Activated CD4-positive, alpha-beta T cell treated with anti-CD3 and anti-CD28 coated beads, Interleukin-2, amount 50 U/mL, for 1 hour (primary cell): ENCODE data around the gene STRA8.
A peak's percentile ranks its signal among the peaks of the same experiment; 100 is the strongest.
"Not testable (repeated sequence)": the region's sequence is repeated elsewhere in the genome, so short reads cannot be mapped to it uniquely, and the experiment has no call there.

Experiments used
- DNase-seq: peaks from one replicate; pipeline ENCODE4 v3.0.0-alpha.2; 2020

STRA8 gene

GRCh38 chr7:135205850-135206249, 27.8 kb upstream of the STRA8 start:
- no peak for DNase-seq

- no peak for DNase-seq
These were observed 26.7 kb upstream of the STRA8 start for GRCh38 chr7:135206941-135207391.

- no peak for DNase-seq
These were observed 26.1 kb upstream of the STRA8 start for GRCh38 chr7:135207406-135208101.

- no peak for DNase-seq
These were observed 25.4 kb upstream of the STRA8 start for GRCh38 chr7:135208102-135208793.

- DNase-seq: no peak
These were observed 24.3 kb upstream of the STRA8 start for GRCh38 chr7:135209225-135209834.

- no peak for DNase-seq
These were observed 22.8 kb upstream of the STRA8 start for GRCh38 chr7:135210888-135211178.

GRCh38 chr7:135211179-135211945, 22.3 kb upstream of the STRA8 start, which contains the start of gene WDR91:
Gene WDR91 (minus strand): TSS chr7:135211526. CDS start chr7:135211502, 24 bp downstream.
- DNase-seq: peak; percentile 97

GRCh38 chr7:135211946-135212685, 21.5 kb upstream of the STRA8 start:
- DNase-seq: not testable (repeated sequence)

- DNase-seq: no peak
These were observed 19.8 kb upstream of the STRA8 start for GRCh38 chr7:135213831-135214230.

- no peak for DNase-seq
These were observed 18.5 kb upstream of the STRA8 start for GRCh38 chr7:135215180-135215579.

GRCh38 chr7:135215698-135216097, 17.9 kb upstream of the STRA8 start:
- no peak for DNase-seq

- DNase-seq: no peak
These were observed 15.8 kb upstream of the STRA8 start for GRCh38 chr7:135217645-135218509.

- no peak for DNase-seq
These were observed 9.6 kb upstream of the STRA8 start for GRCh38 chr7:135224027-135224426.

GRCh38 chr7:135231686-135232085, 2.0 kb upstream of the STRA8 start:
- no peak for DNase-seq

GRCh38 chr7:135232087-135232486, 1.6 kb upstream of the STRA8 start:
- no peak for DNase-seq

- DNase-seq: no peak
These were observed 918 bp upstream of the STRA8 start for GRCh38 chr7:135232720-135233119.

- not testable (repeated sequence) for DNase-seq
These were observed 457 bp downstream of the STRA8 start for GRCh38 chr7:135234095-135234494.

- DNase-seq: no peak
These were observed 1.1 kb downstream of the STRA8 start for GRCh38 chr7:135234727-135235126.

GRCh38 chr7:135235841-135236240, 2.2 kb downstream of the STRA8 start:
- no peak for DNase-seq

- no peak for DNase-seq
These were observed 3.1 kb downstream of the STRA8 start for GRCh38 chr7:135236727-135237126.

- no peak for DNase-seq
These were observed 4.6 kb downstream of the STRA8 start for GRCh38 chr7:135238112-135238744.
